ENCODE data around the gene GRB10.

Gene GRB10

DNA sequence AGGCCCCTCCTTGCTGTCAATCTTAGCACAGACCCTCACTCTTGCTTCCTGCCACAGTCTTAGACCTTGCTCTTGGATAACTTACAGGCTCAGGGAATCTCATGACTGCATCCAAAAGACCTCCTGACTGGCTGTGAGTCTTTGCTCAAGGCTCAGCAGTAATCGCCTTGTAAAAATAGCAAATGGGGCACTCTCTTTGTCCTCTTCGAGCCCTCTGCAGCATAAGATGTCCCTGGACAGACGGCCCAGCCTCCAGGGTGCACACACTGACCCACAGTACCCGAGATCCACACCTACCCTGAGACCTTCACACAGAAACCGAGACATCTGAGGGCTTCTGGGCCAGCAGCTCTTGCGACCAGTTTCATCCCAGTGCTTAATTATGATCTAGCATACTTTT is 151.6 kb downstream of the GRB10 start:
- H3K4me1 ChIP-seq (ENCODE audit: control insufficient read depth, insufficient read depth, low read depth, low read length): peaks cover 8% of the 10 kb centered on the region
- H2BK12ac ChIP-seq (ENCODE audit: low read length in 2 of 2): no peak overlapping the region
- no peak overlapping the region for H3K23ac ChIP-seq (ENCODE audit: low read length in 2 of 2)
- H3K9me3 ChIP-seq (ENCODE audit: control insufficient read depth, low read length): no peaks in the 10 kb centered on the region
- no peak overlapping the region for H2AFZ ChIP-seq (ENCODE audit: low read depth, low read length)
- WGBS: 98% methylated on average over 5 of the region's 6 CpGs
- DNase-seq: no peak
- no peak overlapping the region for H3K9ac ChIP-seq (ENCODE audit: low read length)
- no peak overlapping the region for H2AK5ac ChIP-seq (ENCODE audit: low read length, severe bottlenecking)
- H2BK5ac ChIP-seq (ENCODE audit: low read depth, low read length, poor library complexity, severe bottlenecking): no peak overlapping the region
- no peak overlapping the region for H3K4me2 ChIP-seq (ENCODE audit: low read length, poor library complexity, severe bottlenecking)
- no peak overlapping the region for H2BK120ac ChIP-seq (ENCODE audit: low read depth, low read length)
- H3K4me3 ChIP-seq (ENCODE audit: insufficient read depth in 1 of 2, low read depth in 1 of 2, low read length in 2 of 2): no peak overlapping the region
- no peak overlapping the region for H3K18ac ChIP-seq (ENCODE audit: low read depth in 1 of 2, low read length in 2 of 2)
- no peak overlapping the region for H3K14ac ChIP-seq (ENCODE audit: low read length in 2 of 2)
- no peak overlapping the region for H4K8ac ChIP-seq (ENCODE audit: low read length)
- peaks cover 55% of the 10 kb centered on the region for H3K79me1 ChIP-seq (replicated peaks; ENCODE audit: low read length, poor library complexity, severe bottlenecking)
- H4K91ac ChIP-seq (ENCODE audit: low read length): no peak overlapping the region
- no peak overlapping the region for H3K4ac ChIP-seq (ENCODE audit: low read depth in 1 of 2, low read length in 2 of 2)
- H3K36me3 ChIP-seq (ENCODE audit: control insufficient read depth in 1 of 2, insufficient read depth in 2 of 2, low read depth in 1 of 2, low read length in 2 of 2): peaks cover 10 to 18% of the 10 kb centered on the region in 2 experiments
- H2BK15ac ChIP-seq (ENCODE audit: low read depth, poor library complexity, severe bottlenecking): no peak overlapping the region
- no peaks in the 10 kb centered on the region for H3K27me3 ChIP-seq (ENCODE audit: control insufficient read depth in 1 of 2, insufficient read depth in 1 of 2, low read length in 2 of 2)
- no peak overlapping the region for H3K27ac ChIP-seq (ENCODE audit: low read length, poor library complexity, severe bottlenecking)

DNA sequence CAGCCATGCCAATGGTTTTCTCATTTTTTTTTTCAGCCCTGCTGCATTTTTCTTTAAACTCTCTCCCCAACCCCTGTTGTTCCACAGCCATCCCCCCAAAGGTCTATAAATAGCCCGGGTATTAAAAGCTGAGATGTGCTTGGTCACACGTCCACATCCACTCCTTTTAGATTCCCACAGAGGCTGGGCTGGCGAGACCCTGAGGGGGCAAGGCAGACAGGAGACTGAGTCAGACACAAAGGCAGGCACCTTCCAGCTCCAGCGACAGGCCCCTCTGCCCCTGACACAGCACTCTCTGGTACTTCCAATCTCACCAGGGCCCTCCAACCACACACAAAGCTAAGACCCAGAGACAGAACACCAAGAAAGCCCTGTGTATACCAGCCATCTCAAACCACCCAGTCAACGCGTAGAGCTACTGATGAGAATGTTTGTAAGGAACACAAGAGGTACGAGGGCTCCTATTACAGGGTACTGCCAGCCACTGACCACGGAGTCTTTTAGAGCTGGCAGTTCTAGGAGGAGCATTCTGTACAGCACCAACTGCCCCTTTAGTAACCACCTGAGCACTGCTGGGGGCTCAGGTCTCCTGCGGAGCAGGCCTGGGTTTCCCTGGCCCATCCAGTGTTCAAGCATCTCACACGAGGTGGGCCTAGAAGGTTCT is 153.3 kb downstream of the GRB10 start:
- Histone ChIP-seq H3K4ac (ENCODE audit: low read depth in 1 of 2, low read length in 2 of 2) (no peak overlapping the region), H3K4me1 (ENCODE audit: control insufficient read depth, insufficient read depth, low read depth, low read length) (peaks cover 8% of the 10 kb centered on the region), H3K4me2 (ENCODE audit: low read length, poor library complexity, severe bottlenecking) (no peak overlapping the region), H3K36me3 (ENCODE audit: control insufficient read depth in 1 of 2, insufficient read depth in 2 of 2, low read depth in 1 of 2, low read length in 2 of 2) (peaks cover 21 to 27% of the 10 kb centered on the region in 2 experiments), H2AFZ (ENCODE audit: low read depth, low read length) (no peak overlapping the region), H3K79me1 (replicated peaks; ENCODE audit: low read length, poor library complexity, severe bottlenecking) (peaks cover 53% of the 10 kb centered on the region), H4K8ac (ENCODE audit: low read length) (no peak overlapping the region), H2BK120ac (ENCODE audit: low read depth, low read length) (no peak overlapping the region), H3K23ac (ENCODE audit: low read length in 2 of 2) (no peak overlapping the region), H3K9me3 (ENCODE audit: control insufficient read depth, low read length) (no peaks in the 10 kb centered on the region), H2BK12ac (ENCODE audit: low read length in 2 of 2) (no peak overlapping the region), H2AK5ac (ENCODE audit: low read length, severe bottlenecking) (no peak overlapping the region), H3K27ac (ENCODE audit: low read length, poor library complexity, severe bottlenecking) (no peak overlapping the region), H3K18ac (ENCODE audit: low read depth in 1 of 2, low read length in 2 of 2) (no peak overlapping the region), H3K14ac (ENCODE audit: low read length in 2 of 2) (no peak overlapping the region), H2BK5ac (ENCODE audit: low read depth, low read length, poor library complexity, severe bottlenecking) (no peak overlapping the region), H3K27me3 (ENCODE audit: control insufficient read depth in 1 of 2, insufficient read depth in 1 of 2, low read length in 2 of 2) (no peaks in the 10 kb centered on the region), H2BK15ac (ENCODE audit: low read depth, poor library complexity, severe bottlenecking) (no peak overlapping the region), H3K9ac (ENCODE audit: low read length) (no peak overlapping the region), H3K4me3 (ENCODE audit: insufficient read depth in 1 of 2, low read depth in 1 of 2, low read length in 2 of 2) (no peak overlapping the region), H4K91ac (ENCODE audit: low read length) (no peak overlapping the region)
- no peak for DNase-seq
- 86% methylated on average over 10 of the region's 10 CpGs for WGBS

DNA sequence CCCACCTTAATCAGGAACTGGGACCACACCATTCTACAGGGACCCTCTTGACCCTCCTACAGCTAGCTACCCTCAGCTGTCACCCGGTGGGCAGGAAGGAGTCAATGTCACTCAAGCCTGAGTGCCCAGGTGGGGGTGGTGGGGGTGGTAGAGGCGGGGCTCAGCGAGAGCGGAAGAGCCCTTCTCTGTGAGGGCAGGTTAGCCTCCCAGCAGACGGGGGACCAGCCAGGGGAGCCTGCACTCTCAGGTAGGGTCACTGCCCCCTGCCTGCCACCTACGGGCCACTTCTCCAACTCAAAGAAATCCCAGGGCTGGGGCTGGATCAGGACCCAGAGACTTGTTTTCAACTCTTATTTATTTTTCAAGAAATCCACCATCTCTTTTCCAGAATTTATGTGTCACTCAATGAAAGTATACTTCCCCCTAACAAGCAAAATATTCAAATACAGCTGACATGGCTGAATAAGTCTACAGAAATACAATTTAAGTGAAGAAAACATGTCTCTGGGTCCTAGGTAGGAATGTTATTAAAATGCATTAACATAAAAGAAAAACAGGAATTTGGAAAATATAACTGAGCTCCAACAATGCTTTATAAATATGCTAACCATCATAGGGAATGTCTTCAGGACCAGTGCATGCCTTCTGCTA is 154.1 kb downstream of the GRB10 start:
- DNase-seq: no peak
- Histone ChIP-seq H2BK15ac (ENCODE audit: low read depth, poor library complexity, severe bottlenecking) (no peak overlapping the region), H4K8ac (ENCODE audit: low read length) (no peak overlapping the region), H4K91ac (ENCODE audit: low read length) (no peak overlapping the region), H3K4me3 (ENCODE audit: insufficient read depth in 1 of 2, low read depth in 1 of 2, low read length in 2 of 2) (no peak overlapping the region), H3K4me2 (ENCODE audit: low read length, poor library complexity, severe bottlenecking) (no peak overlapping the region), H3K23ac (ENCODE audit: low read length in 2 of 2) (peak overlapping the region in 1 of 2 experiments; percentile 26), H3K79me1 (replicated peaks; ENCODE audit: low read length, poor library complexity, severe bottlenecking) (peaks cover 57% of the 10 kb centered on the region), H3K14ac (ENCODE audit: low read length in 2 of 2) (no peak overlapping the region), H2BK120ac (ENCODE audit: low read depth, low read length) (no peak overlapping the region), H3K9ac (ENCODE audit: low read length) (no peak overlapping the region), H2BK12ac (ENCODE audit: low read length in 2 of 2) (no peak overlapping the region), H3K27me3 (ENCODE audit: control insufficient read depth in 1 of 2, insufficient read depth in 1 of 2, low read length in 2 of 2) (no peaks in the 10 kb centered on the region), H2BK5ac (ENCODE audit: low read depth, low read length, poor library complexity, severe bottlenecking) (no peak overlapping the region), H2AFZ (ENCODE audit: low read depth, low read length) (no peak overlapping the region), H3K9me3 (ENCODE audit: control insufficient read depth, low read length) (no peaks in the 10 kb centered on the region), H3K4me1 (ENCODE audit: control insufficient read depth, insufficient read depth, low read depth, low read length) (peaks cover 8% of the 10 kb centered on the region), H3K27ac (ENCODE audit: low read length, poor library complexity, severe bottlenecking) (no peak overlapping the region), H3K36me3 (ENCODE audit: control insufficient read depth in 1 of 2, insufficient read depth in 2 of 2, low read depth in 1 of 2, low read length in 2 of 2) (peaks cover 25 to 30% of the 10 kb centered on the region in 2 experiments), H3K18ac (ENCODE audit: low read depth in 1 of 2, low read length in 2 of 2) (no peak overlapping the region), H3K4ac (ENCODE audit: low read depth in 1 of 2, low read length in 2 of 2) (no peak overlapping the region), H2AK5ac (ENCODE audit: low read length, severe bottlenecking) (no peak overlapping the region)
- WGBS: 80% methylated on average over 6 of the region's 6 CpGs

- Histone ChIP-seq H2BK5ac (ENCODE audit: low read depth, low read length, poor library complexity, severe bottlenecking) (no peak overlapping the region), H2BK15ac (ENCODE audit: low read depth, poor library complexity, severe bottlenecking) (peak overlapping the region; percentile 30), H3K4me2 (ENCODE audit: low read length, poor library complexity, severe bottlenecking) (no peak overlapping the region), H3K4ac (ENCODE audit: low read depth in 1 of 2, low read length in 2 of 2) (no peak overlapping the region), H3K79me1 (replicated peaks; ENCODE audit: low read length, poor library complexity, severe bottlenecking) (peaks cover 61% of the 10 kb centered on the region), H3K27ac (ENCODE audit: low read length, poor library complexity, severe bottlenecking) (no peak overlapping the region), H3K18ac (ENCODE audit: low read depth in 1 of 2, low read length in 2 of 2) (no peak overlapping the region), H2BK12ac (ENCODE audit: low read length in 2 of 2) (peak overlapping the region in 1 of 2 experiments; percentile 49), H2BK120ac (ENCODE audit: low read depth, low read length) (no peak overlapping the region), H2AK5ac (ENCODE audit: low read length, severe bottlenecking) (no peak overlapping the region), H3K4me3 (ENCODE audit: insufficient read depth in 1 of 2, low read depth in 1 of 2, low read length in 2 of 2) (no peak overlapping the region), H3K9me3 (ENCODE audit: control insufficient read depth, low read length) (no peaks in the 10 kb centered on the region), H4K91ac (ENCODE audit: low read length) (no peak overlapping the region), H2AFZ (ENCODE audit: low read depth, low read length) (no peak overlapping the region), H3K23ac (ENCODE audit: low read length in 2 of 2) (no peak overlapping the region), H3K27me3 (ENCODE audit: control insufficient read depth in 1 of 2, insufficient read depth in 1 of 2, low read length in 2 of 2) (no peaks in the 10 kb centered on the region), H3K14ac (ENCODE audit: low read length in 2 of 2) (no peak overlapping the region), H3K4me1 (ENCODE audit: control insufficient read depth, insufficient read depth, low read depth, low read length) (peaks cover 8% of the 10 kb centered on the region), H4K8ac (ENCODE audit: low read length) (no peak overlapping the region), H3K9ac (ENCODE audit: low read length) (no peak overlapping the region), H3K36me3 (ENCODE audit: control insufficient read depth in 1 of 2, insufficient read depth in 2 of 2, low read depth in 1 of 2, low read length in 2 of 2) (peaks cover 30% of the 10 kb centered on the region in 2 experiments)
- WGBS: 88% methylated on average over 15 of the region's 17 CpGs
- no peak for DNase-seq
Measured at GRCh38 chr7:50627824-50628361, 154.8 kb downstream of the GRB10 start.

Data from mesenchymal stem cell (in vitro differentiated cells and primary cell).